NCI-H1930 (cell line): ENCODE measurements around the gene TACR1.

Experiments
- DNase-seq, 2 experiments: peaks; one replicate each; lab custom pipeline; 2025; lab: John Stamatoyannopoulos, UW

TACR1 gene

DNA sequence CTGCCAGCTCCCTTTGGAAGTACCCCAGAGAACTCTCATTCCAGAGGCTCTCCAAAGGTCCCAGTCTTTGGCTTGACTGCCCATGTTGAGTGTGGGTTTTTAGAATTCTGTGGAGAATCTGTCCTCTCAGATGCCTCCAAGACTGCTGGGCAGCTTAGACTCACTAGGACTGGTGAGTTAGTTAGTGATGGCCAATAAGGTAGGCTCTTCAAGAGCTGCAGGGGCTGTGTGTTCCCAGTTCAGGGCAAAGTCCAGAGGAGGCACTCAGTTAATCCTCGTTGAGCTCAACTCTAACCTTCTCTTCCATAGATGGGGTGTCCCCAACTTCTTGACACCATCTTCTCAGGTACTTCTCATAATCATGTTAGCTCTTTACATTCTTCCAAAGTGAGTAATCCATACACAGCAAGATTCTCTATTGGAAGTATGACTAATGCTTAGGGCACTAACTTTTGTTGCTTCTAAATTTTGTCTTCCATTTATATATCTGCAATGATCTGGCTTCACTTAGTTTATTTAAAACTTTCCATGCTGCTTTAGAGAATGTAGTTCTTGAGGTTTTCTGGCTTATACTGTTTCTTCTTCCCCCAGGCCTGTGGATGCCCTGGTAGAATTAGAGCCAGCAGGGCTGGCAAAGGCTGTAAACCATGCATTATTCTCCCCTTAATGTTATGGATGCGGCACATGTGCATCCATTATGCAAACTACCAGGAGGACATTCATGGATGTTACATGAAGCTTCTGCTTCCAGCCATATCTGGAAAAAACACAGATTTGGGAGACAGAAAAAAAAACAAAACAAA lies 151.9 kb downstream of the TACR1 start:
- no peak for DNase-seq

DNA sequence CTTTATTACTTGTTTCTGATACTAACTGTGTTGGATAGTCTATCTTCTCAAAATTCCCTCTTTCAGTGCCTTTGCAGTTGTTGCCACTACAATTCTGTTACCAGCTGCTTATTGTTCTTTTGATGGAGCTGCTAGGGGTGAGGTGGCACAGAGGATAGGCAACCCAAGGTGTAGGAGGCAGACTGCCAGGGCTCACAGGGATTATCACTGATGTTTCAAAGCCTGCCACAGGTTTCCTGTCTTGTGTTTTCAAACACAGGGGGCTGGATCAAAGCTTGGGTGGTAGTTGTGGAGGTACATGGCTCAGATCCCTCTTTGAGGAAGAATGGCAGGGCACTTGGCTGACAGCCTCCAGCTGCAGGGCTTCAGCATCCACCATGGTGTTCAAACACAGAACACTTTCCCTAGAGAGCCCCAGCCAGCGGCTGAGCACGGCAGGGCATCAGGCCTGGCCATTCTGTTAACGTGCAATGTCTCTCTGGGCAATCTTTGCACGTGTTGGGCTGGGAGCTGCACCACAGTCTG lies 153.7 kb downstream of the TACR1 start:
- no peak for DNase-seq

GRCh38 chr2:75044291-75044690 lies 155.0 kb downstream of the TACR1 start:
- no peak for DNase-seq

- no peak for DNase-seq
Measured at GRCh38 chr2:75042823-75043222, 156.5 kb downstream of the TACR1 start.

DNA sequence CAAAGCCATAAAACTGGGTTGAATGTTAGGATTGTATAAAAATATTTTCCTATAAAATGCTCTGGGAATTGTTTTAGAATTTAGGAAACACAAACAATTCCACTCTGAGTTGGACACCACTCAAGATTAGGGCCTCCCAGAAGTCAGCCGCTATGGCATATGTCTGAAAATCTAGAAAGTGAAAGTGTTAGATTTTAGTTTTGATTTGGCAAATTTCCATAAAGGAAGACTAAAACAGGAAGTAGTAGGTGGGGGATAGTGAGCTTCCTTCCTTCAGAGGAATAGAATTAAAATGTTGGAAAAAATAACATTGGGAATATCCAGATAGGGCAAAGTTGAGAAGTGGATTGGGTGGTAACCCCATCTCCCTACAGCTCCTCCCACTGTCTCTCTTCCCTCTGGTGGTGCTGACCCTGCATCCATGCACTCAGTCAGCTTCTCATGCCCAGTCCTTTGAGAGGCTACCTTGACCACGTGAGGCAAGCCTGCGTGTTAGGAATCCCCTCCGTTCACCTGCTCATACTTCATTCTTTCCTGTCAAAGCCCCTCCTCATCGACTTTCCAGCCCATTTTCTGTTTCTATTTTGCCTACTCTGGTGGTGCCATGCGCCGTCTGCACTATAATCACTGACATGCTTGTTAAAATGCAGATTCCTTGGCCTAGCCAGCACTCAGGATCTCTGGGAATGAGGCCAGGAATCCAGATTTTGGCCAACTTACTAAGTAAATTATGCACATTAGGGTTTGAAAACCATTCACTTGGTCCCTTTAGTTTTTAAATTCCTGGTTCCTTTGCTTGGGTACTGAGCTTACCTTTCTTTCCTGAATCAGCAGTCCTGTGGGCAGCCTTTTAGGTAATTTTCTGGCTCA lies 157.4 kb downstream of the TACR1 start:
- no peak for DNase-seq

DNA sequence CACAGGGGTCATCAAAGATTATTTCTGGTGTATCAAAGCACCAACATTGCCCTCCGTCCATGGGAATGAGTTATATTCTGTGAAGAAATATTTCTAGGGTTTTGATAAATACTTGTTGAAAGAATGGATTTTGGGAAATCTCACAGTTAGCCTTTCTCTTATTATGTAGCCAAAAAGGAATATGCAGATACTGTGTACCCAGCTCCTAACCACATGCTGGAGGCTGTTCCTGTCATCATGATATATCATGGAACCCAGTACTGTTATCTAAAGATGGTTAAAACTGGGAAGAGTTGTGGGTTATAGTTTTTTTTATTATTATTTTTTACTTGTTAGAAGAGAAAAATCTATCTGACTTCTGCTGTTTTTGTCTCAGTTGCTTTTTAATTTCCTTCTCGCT lies 158.1 kb downstream of the TACR1 start:
- no peak for DNase-seq

DNA sequence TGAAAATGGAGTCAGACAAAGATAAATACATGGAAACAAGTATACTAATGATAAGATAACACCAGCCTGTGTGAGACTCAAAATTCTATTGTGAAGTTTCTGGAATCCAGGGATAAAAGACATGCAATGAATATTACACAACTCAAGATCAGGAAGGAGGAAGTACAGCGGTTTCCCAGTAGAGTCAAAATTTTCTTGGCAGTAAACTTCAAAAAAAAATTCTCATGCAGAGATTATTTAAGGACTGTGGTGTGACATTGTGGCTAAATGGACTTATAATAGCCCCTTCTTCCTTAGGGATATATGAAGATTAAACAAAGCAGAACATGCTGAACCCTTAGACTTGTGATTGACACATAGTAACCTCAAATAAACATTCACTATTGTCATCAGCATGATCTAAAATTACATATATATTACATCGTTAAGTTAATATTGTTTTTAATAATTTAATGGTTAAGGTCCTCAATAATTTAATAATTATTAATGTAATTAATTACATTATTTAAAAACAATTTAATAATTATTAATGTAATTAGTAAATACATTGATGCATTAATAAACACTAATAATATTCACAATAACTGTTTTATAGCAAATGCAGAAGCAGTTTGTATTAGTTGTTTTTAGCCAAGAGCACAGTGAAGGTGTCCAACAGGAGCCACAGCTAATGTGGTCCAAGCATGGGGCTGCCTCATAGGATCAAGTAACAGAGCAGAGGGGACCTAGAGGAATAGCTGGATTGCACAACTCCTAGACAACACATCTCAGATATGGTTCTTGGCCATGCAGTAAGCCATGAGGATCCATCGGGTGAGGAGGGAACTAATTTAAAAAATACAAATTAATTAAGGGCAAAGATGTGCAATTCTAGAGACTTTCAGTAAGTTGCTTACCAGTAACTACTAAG lies 163.6 kb downstream of the TACR1 start:
- no peak for DNase-seq

DNA sequence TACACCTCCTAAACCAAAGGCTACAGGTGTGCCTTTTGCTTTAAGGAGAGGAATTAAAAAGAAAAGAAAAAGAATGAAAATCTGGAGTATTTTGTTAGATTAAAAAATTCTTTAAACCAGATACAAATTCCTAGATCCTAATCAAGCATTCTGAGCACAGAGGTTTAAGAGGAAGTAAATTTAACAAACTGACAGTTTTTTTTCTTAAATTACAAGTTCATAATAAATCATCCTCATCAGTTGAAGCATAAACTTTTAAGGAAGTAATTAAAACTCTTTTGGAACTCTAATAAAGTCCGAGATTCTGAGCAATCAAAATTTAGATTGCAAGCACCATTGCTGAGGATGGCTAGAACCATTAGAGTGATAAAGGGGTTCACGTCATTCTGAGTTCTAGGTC lies 165.8 kb downstream of the TACR1 start:
- DNase-seq = no peak

DNA sequence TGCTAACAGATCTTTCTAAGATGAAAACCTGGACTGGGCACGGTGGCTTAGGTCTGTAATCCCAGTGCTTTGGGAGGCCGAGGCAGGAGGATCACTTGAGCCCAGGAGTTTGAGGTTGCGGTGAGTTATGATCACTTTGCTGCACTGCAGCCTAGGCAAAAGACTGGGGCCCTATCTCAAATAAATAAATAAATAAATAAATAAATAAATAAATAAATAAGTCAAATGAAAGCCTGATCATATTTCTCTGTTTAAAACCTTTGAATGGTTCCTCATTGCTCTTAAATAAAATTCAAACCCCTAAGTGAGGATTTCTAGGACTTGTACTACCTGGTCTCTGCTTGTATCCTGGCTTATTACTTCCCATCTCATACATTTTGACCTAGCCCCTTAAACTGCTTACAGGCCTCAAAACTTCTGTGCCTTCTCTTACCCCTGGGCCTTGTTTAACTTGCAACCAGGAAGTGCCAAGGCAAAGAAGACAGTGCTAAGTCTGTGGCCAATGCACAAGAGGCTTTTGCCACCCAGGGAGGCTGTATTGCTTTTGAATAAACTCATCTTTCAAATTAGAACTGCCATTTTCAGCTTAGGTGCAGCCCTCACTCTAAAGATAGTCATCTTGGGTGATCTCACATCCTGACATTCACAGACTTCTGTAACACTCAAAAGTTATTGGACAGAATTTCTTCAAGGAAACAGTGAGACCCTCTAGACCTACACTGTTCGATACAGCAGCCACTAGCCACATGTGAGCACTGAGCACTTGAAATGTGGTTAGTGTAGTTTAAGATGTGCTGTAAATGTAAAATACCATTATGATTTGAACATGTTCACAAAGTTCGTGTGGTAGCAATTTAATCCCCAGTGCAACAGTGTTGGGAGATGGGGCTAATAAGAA lies 167.2 kb downstream of the TACR1 start:
- DNase-seq = no peak

- no peak for DNase-seq
Measured at GRCh38 chr2:75031171-75031570, 168.1 kb downstream of the TACR1 start.

DNA sequence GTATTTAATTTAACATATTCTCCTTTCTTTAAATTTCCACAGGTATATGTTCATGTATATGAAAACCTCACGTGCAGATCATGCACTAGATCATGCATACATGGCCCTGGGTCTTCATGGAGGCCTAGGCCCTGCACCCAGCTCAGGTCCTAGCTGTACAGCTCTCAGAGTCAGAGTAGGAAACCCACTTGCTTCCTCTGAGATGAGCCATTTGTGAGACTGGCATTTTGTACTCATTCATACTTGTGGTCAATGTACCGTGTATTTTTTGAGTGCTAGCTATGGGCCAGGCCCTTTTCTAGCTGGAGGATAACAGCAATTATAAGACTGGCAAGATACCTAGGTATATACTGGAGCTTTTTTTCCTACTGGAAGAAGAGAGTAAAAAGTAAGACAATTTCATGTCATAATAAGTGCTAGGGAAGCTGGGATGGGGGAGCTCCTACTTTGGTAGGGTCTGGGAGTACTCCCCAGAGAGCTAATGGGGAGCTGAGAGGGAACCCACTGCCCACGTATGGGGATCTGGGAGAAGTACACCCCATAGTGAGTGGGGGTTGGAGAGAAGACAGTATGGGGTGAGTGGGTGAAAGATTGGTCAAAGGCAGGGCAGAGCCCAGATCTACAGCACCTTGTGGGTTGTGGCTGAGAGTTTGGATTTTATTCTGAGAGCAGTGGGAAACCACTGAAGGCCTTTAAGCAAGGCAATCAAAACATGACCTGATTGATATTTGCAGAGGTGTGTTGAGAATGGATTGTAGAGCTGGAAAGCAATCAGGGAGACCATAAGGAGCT lies 168.9 kb downstream of the TACR1 start:
- DNase-seq = no peak

DNA sequence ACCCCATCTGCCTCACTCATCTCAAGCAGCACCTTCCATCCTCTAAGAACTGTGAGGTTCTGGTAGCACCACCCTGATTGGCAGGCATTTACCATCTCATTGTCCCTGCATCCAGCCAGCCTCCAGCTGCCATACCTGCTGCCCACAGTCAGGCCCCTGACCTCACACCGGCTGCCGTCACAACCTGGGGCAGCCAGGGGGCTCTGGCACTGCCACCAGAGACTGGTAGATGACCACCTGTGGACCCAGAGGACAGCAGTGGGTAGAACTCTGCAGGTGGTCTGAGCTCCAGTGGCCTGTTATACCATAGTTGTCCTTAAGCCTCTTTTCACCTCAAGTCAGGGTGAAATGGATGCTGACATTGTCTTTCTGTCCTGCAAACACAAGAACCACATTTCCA lies 171.4 kb downstream of the TACR1 start:
- DNase-seq = no peak

GRCh38 chr2:75025633-75026380 lies 173.5 kb downstream of the TACR1 start:
- no peak for DNase-seq

- no peak for DNase-seq
Measured at GRCh38 chr2:75025216-75025615, 174.1 kb downstream of the TACR1 start.

GRCh38 chr2:75023666-75024455 lies 175.5 kb downstream of the TACR1 start:
- no peak for DNase-seq

DNA sequence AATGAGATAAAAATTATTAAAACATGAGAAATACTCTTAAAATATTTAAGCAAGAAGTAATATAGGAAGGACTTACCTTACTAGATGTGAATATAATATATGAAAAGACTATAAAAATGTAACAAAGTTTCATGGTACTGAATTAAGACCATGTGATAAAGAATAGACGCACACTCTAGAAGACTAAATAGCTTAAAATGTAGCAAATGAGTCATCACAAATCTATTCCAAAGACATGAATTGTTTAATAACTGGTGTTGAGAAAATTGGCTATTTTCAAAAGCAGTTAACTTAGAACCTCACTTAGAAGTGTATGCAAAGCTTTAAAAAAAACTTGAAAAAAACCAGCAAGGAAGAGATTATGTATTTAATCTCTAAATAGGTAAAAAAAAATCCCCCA lies 176.8 kb downstream of the TACR1 start:
- DNase-seq = no peak

- no peak for DNase-seq
Measured at GRCh38 chr2:75021672-75022071, 177.6 kb downstream of the TACR1 start.

- DNase-seq = no peak
Measured at GRCh38 chr2:75020476-75020875, 178.8 kb downstream of the TACR1 start.

- no peak for DNase-seq
Measured at GRCh38 chr2:75019790-75020189, 179.5 kb downstream of the TACR1 start.
